Stimulated activated CD8-positive, alpha-beta memory T cell treated with anti-CD3 and anti-CD28 coated beads, Interleukin-15, amount 100 ng/mL, for 1 hour (primary cell): ENCODE measurements around the gene CDC40.

Source experiments
- DNase-seq: peaks from one replicate; pipeline ENCODE4 v3.0.0-alpha.2; 2020; ENCODE audit warnings: low read depth

The CDC40 gene

DNA sequence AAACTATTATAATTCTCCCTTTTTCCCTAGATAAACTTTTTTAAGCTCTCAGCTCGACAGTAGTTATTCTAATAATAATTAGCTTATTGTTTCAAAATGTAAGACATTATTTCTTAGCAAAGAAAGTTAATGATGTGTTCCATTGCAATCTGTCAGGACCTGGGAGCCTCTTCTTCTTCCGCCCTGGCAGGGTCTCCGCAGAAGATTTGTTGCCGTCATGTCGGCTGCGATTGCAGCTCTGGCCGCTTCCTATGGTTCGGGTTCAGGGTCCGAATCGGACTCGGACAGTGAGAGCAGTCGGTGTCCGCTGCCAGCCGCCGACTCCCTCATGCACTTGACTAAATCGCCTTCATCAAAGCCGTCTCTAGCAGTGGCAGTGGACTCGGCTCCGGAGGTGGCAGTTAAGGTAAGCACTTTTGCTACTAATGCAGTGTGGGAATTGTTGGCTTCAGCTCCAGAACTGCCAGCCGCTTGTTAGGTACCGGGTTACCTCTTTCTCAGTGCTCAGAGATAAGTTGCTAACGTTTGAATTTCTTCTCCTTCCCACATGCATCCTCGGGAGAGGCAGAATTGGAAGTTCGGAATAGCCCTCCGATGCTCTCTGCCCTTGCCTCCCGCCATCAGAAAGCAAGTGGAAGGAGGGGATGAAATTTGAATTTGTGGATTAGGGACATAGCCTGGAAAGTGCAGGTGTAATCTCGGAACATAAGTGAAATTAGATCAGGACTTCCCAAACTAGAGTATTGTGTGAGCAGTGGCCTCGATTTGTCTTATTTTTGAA, at the start of gene CDC40:
Gene CDC40, plus strand, starts transcription at position 200 of the 781 bp plus-strand sequence. Its CDS starts 18 bp downstream, at position 218.
- DNase-seq, result peak; percentile 21

GRCh38 chr6:110137924-110138887, 42.0 kb upstream of the CDC40 start:
- no peak for DNase-seq

- DNase-seq, result no peak
Measured at GRCh38 chr6:110139052-110139451, 41.2 kb upstream of the CDC40 start.

DNA sequence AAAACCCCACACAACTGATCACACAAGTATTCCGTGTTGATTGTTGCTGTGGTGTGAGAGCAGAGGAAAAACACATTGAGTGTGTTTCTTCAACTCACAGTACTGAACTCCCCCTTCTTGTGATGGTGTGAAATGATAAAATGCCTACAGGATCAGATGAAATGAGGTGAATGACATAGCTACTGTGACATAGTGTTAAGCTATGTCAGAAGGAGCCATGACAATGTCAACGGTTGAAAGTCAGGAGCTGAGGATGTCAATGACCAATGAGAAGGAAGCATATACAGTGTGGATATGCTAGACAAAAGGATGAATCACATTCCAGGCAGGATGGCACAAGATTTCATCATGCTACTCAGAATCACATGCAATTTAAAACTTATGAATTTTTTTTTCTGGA, 39.6 kb upstream of the CDC40 start:
- DNase-seq, result no peak

DNA sequence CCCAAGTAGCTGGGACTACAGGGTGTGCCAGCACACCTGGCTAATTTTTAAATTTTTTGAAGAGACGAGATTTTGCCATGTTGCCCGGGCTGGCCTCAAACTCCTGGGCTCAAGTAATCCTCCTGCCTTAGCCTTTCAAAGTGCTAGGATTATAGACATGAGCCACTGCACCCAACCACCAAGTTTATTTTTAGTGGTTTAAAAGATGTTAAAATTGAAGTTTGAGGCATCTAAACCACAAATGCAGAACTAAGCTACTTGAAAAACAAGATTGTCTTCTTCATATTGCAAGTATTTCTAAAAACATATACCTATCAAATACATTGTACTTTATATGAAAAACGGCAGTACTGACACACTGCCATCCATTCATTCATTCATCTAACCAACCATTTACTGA, 32.4 kb upstream of the CDC40 start:
- no peak for DNase-seq

DNA sequence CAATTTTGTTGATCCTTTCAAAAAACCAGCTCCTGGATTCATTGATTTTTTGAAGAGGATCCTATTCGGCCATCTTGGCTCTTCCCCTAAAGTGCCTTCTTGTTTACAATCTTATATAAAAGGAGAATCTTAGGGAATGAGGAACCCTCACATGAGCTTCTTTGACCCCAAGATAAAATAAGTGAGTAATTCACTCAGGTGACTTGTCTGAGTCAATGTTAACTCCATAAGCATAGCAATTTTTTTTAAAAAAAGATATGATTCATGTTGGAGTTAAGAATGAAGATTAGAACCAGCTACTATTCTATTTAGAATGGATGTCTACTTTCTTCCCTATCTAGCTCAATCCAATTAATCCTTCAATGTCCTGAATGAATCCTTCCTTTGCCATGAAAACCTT, 21.7 kb upstream of the CDC40 start:
- no peak for DNase-seq

GRCh38 chr6:110170081-110170480, 10.1 kb upstream of the CDC40 start:
- no peak for DNase-seq

DNA sequence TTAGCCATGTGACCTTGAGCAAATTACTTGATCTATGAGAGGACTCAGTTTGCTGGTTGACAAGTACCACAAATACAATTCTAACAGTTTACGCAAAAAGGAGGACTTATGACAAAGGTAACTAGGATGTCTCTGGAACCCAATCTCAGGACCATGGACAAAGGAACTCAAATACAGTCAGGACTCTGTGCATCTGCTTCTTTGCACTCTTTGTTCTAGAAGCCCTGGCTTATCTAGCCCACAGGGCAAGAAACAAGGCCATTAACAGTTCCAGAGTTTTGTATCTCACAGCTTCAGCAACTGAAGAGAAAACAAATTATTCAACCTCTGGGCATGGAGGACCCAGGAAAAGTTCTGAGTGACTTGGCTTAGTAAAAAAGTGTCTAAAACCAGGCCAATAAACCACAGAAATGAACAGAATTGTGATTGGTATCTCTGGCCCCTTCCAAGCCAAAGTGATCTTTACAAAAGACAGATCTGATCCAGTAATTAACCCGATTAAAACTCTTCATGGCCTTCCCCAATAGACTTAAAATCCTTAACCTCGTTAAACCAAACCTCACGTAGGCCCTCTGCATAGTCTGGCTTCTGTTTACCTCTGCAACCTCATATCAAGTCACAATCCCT, 6.6 kb upstream of the CDC40 start:
- no peak for DNase-seq

GRCh38 chr6:110178626-110179405, 1.4 kb upstream of the CDC40 start:
- peak; percentile 23 for DNase-seq

- peak; percentile 76 for DNase-seq
Measured at GRCh38 chr6:110179406-110180227, 610 bp upstream of the CDC40 start, which contains the start of gene WASF1. WASF1 (minus strand) TSS chr6:110179670; CDS start chr6:110127601, 52,069 bp downstream.

- no peak for DNase-seq
Measured at GRCh38 chr6:110181131-110182030, 1.2 kb downstream of the CDC40 start.

- DNase-seq, result no peak
Measured at GRCh38 chr6:110183292-110183885, 3.2 kb downstream of the CDC40 start.

GRCh38 chr6:110185879-110186278, 5.7 kb downstream of the CDC40 start:
- no peak for DNase-seq

- DNase-seq, result no peak
Measured at GRCh38 chr6:110188791-110189190, 8.6 kb downstream of the CDC40 start.

DNA sequence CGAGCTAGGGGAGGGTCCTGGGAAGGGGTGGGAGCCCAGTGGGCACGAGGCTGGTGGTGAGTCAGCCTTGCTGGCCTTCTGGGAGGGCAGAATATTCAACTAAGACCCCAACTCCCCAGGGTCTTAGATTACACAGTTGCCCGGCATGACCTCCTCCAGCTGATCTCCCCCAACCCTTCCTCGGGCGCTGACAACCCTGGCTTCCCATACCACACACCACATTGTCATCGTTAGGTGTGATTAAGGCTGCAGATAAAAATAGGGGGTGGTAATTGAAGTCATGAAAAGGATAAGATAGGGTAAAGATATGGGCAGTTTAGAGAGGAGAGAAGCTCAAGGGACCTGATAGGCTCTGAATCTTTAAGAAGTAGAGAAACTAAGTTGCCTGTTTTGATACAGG, 10.5 kb downstream of the CDC40 start:
- no peak for DNase-seq

- DNase-seq, result no peak
Measured at GRCh38 chr6:110191477-110191876, 11.2 kb downstream of the CDC40 start.

- no peak for DNase-seq
Measured at GRCh38 chr6:110195639-110196038, 15.4 kb downstream of the CDC40 start.

GRCh38 chr6:110196874-110197273, 16.6 kb downstream of the CDC40 start:
- no peak for DNase-seq

DNA sequence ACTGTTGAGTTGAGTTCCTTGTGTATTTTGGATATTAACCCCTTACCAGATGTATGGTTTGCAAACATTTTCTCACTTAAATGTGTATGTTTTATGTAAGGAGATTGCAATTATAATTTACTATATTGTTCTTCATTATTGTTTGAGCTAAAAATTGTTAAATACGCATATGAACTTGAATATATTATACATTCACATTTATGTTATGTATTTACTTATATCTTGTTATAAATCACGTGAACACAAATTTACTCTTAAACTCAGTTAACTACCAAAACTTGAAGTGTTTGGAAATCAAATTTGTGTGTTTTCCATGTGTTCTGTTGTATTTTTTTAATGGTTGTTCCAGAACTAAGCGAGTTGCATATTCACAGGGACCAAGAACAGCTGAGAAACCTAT, 18.3 kb downstream of the CDC40 start:
- DNase-seq, result no peak
